NCI-H748 treated with DMSO at 0.1 percent for 48 hours (cell line): ENCODE results near the gene ABI1.

ENCODE experiments used
- DNase-seq: peaks from one replicate; lab custom pipeline; 2025; lab: John Stamatoyannopoulos, UW

Gene ABI1

DNA sequence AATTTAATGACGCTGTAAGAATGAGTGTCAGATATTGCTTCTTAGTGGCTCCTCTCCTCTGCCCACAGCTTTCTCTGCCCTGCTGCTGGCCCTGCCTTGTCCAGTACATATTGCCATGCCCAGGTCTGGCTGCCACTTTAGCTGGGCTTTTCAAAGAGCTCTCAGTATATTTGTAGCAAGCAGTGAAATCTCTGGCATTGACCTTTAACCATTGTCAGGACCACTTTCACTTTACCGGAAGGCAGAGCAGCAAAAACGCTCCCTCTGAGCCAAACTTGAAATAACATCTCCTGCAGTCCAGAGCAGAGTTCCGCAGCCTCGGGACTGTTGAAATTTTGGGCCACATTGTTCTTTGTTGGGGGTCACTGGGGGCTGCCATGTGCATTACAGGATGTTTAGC is 149.4 kb downstream of the ABI1 start:
- DNase-seq: no peak

DNA sequence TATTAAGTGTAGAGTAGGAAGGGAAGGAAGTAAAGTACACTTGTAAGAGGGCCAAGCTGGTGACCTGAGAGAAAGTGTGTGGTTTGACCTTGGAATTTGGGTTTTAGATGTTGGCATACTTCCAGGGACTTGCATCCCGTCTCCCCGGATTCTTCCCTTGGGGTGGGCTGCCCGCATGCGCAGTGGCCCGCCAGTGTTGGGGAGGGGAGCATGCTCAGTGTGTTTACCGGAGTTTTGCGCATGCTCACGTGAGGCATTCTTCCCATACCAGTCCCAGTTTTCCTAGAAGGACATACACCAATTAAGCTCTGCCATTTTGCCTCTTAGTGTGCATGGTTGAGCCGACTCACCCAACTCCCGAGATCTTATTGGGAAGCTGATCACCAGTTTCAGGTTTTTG is 153.8 kb downstream of the ABI1 start:
- DNase-seq: no peak

DNA sequence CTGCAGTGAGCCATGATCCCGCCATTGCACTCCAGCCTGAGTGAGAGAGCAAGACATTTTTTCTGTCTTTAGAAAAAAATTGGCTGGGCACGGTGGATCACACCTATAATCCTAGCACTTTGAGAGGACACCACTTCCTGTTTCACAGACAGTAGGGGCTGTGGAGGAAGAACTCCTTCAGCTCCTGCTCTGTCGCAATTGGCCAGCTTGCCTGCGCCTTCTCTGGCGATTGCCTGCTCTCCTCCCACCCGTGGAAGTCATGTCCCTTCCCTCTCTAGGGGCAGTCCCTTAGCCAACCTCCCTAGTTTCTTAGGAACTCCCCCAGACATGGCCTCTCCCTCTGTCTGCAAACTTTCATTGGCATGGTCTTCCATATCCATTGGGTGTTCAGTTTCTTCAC is 154.6 kb downstream of the ABI1 start:
- no peak for DNase-seq

DNA sequence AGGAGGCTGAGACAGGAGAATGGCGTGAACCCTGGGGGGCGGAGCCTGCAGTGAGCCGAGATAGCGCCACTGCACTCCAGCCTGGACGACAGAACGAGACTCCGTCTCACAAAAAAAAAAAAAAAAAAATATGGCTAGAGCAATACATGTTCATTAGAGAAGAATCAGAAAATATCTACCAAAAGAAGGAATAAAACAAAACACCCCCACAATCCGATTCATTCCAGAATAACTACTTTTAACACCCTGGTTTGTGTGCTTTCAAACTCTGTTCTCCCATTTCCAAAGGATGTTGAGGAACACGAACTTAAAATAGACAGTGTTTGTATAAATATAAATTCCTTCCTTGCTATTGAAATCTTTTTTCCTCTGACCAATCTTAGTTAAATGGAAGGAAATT is 156.8 kb downstream of the ABI1 start:
- no peak for DNase-seq

DNA sequence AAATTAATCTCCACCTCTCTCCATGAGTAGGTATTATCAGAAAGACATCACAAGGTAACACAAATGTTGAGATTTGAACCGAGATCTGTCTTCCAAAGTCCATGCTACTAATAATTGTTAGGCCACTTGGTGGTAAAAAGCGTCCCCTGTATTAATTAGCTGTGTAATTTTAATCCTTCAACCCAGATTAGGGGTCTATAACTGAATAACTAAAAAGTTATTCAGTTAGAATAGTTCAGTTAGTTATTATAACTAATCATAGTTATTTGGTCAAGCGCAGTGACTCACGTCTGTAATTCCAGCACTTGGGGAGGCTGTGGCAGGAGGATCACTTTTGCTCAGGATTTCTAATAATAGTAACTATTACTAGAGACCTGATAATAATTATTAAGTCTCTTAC is 157.7 kb downstream of the ABI1 start:
- no peak for DNase-seq

DNA sequence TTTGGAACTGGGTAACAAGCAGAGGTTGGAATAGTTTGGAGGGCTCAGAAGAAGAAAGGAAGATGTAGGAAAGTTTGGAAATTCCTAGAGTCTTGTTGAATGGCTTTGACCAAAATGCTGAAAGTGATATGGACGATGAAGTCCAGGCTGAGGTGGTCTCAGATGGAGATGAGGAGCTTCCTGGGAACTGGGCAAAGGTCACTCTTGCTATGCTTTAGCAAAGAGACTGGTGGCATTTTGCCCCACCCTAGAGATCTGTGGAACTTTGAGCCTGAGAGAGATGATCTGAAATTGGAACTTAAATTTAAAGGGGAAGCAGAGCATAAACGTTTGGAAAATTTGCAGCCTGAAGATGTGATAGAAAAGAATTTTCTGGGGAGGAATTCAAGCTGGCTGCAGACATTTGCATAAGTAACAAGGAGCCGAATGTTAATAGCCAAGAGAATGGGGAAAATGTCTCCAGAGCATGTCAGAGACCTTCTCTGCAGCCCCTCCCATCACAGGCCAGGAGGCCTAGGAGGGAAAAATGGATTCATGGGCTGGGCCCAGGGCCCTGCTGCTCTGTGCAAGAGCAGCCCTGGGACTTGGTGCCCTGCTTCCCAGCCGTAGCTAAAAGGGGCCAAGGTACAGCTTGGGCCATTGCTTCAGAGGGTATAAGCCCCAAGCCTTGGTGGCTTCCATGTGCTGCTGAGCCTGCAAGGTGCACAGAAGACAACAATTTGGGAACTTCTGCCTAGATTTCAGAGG is 159.7 kb downstream of the ABI1 start:
- no peak for DNase-seq

DNA sequence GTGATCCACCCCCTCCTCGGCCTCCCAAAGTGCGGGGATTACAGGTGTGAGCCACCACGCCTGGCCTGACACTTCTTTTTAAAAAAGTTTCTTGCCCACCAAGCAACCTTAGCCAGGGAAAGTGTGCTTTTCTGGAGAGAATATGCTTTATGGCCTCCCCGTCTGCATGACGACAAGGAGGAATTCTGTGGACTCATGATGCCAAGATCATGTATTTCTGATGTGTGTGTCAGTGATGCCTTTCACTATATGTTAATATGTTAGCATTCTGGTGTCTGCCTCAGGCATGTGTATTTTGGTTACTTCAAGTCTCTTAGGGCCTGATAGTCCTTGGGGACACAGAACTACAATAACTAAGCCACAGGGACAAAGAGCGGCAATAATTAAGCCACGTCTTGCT is 161.1 kb downstream of the ABI1 start:
- DNase-seq: no peak

DNA sequence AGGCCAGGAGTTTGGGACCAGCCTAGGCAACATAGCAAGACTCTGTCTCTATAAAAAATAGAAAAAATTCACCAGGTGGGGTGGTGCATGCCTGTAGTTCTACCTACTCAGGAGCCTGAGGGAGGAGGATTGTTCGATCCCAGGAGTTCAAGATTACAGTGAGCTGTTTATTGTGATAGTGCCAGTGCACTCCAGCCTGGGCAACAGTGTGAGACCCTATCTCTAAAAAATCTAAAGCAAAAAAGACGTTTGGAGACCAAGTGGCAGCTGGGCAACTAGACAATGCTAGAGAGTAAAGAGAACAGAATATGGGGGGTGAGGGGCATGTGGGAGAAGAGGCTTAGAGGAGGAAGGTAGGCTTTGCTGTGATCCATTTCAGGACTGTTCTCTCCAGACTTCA is 161.8 kb downstream of the ABI1 start:
- DNase-seq: no peak

DNA sequence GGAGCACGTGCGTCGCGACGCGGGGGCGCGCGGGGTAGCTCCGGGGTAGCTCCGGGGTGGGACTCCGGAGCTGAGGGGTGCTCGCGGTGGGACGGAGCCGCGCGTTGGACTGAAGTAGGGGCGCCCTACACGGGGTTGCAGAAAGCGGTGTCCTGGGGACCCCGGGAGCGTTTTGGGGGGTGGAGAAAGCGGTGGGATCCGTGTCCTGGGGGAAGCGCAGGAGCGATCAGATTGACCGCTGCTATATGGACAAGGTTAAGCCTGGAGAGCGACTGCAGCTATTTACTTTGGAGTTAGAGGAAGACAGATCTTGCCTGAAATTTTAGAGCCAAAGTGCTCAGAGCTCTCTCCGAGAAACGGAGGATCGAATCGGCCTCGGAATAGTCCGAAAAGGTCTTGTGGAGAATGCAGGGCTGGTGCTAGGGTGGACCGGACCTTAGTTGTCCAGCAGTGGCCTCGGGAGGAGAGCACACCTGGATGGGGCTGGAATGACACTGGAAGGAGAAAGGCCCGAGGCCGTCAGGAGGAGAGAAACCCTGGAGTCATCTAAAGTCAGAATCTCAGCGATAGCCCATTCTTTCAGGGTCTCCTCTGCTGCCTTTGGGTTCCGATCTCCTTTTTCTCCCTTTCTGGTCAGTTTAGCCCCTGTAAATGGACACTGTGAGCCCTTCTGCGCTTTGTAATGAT is 162.7 kb downstream of the ABI1 start:
- DNase-seq: no peak

DNA sequence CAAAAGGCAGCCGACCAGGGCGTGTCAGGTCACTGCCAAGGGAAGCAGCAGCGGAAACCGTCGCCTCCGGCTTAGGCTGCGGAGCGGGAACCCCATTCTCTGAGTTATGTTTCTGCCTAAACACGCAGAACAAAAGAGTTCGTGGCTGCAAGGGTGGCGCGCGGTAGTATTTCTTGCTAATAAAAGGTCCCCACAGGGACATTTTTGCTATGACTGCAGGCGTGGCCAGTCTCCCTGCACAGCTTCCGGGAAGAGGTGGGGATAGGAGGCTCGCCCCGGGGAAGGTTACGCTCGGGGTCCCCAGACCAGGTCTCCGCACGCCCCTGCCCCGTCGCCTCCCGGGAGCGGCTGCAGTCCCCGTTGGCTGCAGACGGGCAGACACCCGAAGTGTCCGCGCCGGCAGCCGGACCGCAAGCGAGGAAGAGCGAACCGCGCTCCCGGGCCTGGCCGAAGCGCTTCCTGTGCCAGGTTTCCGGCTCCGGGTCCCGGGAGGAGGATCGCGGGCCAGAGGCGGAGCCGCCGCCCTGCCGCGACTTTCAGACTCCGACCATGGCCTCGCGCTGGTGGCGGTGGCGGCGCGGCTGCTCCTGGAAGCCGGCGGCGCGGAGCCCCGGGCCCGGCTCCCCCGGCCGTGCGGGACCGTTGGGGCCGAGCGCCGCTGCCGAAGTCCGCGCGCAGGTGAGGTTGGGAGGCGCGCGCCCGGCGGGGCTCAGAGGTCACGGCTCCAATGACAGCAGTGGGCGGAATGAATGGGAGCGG is 163.4 kb downstream of the ABI1 start, which contains the start of gene PDSS1:
Gene PDSS1 (plus strand): TSS at position 539 of the 759 bp plus-strand sequence. CDS start 11 bp downstream, at position 550.
- DNase-seq: peak; percentile 1

DNA sequence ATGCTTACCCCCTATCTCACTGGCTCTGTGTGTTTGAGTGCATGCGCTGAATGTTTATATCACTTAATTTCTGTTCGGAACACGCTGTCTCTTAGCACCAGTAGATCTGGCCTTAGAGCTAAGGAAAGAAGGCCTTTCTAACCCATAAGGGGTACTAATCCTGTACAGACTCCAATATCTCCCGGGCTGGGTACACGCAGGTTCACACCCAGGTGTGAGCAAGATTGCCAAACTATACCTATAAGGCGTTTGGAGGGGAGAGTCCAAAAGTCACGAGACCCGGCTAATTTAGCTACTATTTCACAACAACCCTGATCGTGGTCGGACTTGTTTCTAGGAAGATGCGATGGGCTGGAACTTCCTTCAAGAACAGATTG is 164.0 kb downstream of the ABI1 start:
- DNase-seq: no peak
